Medulla oblongata (tissue), 1 donor: ENCODE measurements around the gene F3.

Source experiments
- DNase-seq: peaks from one replicate; pipeline ENCODE4 v3.0.0-alpha.2; 2015; ENCODE audit errors: extremely low spot score

The F3 gene

GRCh38 chr1:94527447-94528031 lies 14.0 kb downstream of the F3 start:
- no peak for DNase-seq

- DNase-seq, result no peak
Measured at GRCh38 chr1:94526152-94526980, 15.2 kb downstream of the F3 start.

- no peak for DNase-seq
Measured at GRCh38 chr1:94524531-94524930, 17.0 kb downstream of the F3 start.

DNA sequence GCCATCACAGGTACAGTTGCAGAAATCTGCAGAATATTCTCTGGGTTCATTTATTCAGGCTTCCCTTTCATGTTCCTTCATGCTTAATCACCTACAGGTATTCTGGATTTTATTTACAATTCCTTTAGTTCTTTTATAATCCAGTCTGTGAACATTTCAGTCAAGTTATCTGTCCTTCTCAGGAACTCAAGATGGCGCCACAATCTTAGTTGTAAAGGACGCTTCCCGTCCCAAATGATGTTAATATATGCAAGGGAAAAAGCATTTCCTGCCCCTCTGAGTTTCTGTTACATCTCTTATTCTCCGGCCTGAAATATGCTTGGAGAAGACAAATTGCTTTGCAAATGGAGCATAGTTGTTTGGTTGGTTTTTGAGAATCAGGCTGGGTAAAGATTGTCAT lies 19.3 kb downstream of the F3 start:
- peak; percentile 70 for DNase-seq

DNA sequence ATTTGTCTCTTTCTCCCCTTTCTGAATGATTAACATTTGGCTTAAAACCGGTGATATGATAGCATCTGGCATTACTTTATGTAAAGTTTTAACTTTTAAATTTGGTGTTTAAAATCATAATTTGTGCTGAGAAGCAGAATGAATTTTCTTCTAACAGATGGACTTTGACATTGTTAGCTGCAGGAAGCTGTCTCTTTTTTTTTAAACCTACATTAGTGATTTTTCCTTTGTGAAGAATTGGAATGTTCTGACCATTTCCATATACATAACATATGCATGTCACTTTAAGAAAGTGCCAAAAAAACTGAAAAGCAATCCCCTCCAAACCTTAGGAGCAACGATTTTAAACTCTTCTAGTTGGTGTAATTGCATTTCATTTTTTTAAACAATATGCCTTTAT lies 22.2 kb downstream of the F3 start:
- DNase-seq, result no peak

DNA sequence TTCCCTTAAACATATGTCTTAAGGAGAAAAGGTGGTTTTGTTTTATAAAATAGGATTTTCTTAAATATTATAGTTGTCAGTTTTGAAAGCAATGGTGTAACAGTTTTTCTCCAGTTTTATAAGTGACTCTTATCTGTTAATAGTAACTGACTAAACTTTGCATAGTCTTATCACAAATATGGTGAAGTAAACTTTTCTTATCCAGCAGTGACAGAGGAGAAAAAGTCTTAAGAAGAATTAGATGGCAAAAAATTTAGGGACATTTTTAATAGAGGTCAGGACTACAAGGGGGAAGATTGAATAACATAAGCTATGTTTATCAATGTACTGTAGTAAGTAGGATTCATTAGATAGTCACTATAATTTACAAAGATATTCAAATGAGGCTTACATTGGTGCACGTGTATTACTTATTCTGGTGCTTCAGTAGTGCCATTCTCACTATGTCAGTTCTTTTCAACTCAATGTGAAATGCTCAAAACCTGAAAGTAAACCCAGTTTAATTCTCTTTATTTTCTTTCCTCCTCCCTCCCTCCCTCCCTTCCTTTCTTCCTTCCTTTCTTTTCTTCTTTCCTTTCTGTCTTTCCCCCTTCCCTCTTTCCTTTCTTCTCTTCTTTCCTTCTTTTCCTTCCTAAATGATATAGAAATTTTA lies 26.1 kb downstream of the F3 start:
- DNase-seq, result no peak

GRCh38 chr1:94514095-94514727 lies 27.3 kb downstream of the F3 start:
- DNase-seq, result peak; percentile 50

GRCh38 chr1:94512816-94513215 lies 28.7 kb downstream of the F3 start:
- no peak for DNase-seq

GRCh38 chr1:94504601-94505000 lies 37.0 kb downstream of the F3 start:
- DNase-seq, result no peak

DNA sequence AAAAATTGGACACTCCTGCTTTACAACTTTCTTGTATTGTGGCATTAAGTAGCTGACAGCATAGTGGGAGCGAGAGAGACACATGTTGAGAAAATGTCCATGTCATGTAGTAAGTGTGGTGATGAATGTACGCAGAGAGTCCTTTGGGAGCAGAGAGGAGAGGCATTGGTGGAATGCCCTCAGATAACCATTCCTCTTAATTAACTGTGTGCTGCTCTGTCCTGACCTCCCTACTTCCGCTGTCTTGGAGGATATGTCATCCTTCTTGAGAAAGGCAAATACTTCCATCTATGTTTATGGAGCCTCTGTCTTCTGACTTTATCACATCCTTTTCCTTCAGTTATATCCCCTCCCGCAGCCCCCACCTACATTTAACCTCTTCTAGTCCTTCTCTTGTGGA lies 38.4 kb downstream of the F3 start:
- DNase-seq, result no peak

- DNase-seq, result no peak
Measured at GRCh38 chr1:94501935-94502334, 39.6 kb downstream of the F3 start.

DNA sequence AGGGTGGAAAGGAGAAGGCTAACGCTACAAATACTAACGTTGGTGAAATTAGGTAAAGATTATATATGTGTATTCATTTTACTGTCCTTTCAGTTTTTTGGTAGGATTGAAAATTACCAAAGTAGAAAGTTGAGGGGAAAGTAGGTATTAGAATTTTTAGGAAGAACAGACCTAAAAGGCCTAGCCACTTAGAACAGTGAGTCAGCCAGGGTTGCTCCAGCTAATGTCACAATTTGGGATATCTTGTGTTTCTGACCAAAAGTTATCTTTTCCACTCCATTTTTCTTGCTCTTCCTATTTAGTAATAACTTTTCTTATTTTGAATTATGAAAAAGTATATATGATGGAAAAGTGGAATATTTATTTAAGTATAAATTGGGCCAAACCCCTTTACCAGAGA lies 40.1 kb downstream of the F3 start:
- no peak for DNase-seq

DNA sequence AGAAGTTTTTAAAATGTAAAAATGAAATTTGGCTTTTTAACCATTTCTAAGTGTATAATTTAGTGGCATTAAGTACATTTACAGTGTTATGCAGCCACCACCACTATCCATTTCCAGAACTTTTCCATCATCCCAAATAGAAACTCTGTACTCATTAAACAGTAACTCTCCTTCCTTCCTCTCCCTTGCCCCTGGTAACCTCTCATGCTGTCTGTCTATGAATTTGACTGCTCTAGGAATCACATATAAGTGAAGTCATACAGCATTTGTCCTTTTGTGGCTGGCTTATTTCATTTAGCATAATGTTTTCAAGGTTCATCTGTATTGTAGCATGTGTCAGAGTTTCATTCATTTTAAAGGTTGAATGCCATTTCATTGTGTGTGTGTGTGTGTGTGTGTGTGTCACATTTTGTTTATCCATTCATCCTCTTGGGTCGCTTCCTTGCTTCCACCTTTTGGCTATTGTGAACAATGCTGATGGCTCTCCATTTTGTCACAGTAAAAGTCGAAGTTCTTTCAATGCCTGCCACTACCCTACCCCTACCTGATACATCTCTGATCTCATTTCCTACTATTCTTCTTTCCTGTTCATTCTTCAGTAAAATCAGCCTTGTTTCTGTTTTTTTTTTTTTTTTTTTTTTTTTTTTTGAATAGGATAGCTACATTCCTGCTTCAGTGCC lies 45.3 kb downstream of the F3 start:
- DNase-seq, result no peak

DNA sequence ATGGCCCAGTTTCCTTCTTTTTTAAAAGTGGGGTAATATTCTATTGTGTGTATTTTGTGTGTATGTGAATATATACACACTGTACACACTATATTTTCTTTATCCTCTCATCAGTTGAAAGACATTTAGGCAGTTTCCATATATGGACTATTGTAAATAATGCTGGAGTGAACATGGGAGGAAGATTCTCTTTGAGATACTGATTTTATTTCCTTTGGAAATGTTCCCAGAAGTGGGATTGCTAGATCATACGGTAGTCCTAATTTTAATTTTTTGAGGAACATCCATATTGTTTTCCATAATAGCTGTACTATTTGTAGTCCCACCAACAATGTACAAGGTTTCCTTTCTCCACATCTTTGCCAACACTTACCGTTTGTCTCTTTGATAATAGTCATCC lies 51.0 kb downstream of the F3 start:
- no peak for DNase-seq

DNA sequence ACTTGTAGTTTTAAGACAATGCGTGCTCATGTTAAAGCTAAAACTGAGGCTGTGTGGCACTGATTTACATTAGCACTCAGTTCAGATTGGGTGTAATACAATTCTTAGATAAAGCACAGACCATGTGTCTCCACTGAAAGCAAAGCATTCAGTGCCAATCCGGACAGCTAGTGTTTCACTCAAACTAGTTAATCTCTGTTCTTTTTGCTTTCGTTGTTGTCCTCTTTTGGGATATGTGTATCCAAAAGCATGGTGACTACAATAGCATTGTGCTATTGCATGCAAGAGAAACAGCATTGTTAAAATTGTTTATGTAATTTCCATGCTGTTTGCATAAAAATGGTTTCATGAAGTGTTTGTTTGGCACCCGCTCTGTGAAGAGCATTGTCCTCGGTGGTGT lies 54.6 kb downstream of the F3 start:
- DNase-seq, result peak; percentile 52

- DNase-seq, result peak; percentile 87
Measured at GRCh38 chr1:94481473-94481933, 60.1 kb downstream of the F3 start.

DNA sequence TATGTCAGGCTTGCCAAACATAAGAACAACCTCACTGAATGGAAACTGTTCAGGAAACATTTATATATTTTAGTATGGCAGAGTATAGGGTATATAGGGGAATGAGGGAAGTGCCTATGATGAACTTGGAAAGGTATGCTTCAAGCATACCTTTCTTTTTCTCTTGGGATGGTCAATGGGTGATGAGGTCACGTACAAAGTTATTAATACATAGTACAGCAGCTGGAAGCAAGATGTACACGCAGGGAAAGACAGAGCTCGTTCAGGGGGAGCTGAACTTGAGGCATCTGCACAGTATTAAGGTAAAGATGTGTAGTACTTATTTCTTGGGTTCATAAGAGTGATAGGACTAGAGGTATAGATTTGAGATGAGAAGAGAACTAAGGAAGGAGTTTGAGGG lies 61.9 kb downstream of the F3 start:
- no peak for DNase-seq
